Umbilical cord (tissue), 2 donors: Measurements from ENCODE around the gene PLPP4. TPM values are rescaled to one million over a fixed set of nuclear protein-coding genes. Genes with fewer than 3 reads are reported as not detected.

ENCODE experiments used
- DNase-seq: peaks from one replicate; pipeline ENCODE4 v3.0.0-alpha.2; 2015; ENCODE audit warnings: low spot score
- total RNA-seq: library from RNA; depleted of rRNA; stranded (reverse); fragments of >200 nt; gene quantifications from one replicate; pipeline ENCODE4 v1.2.3, GENCODE V29; 2014; ENCODE audit warnings: low replicate concordance; ENCODE audit not compliant: insufficient read depth

PLPP4 gene
- total RNA-seq, 1 donor from 2014 or later: 1.9 TPM

- no peak for DNase-seq
Measured at GRCh38 chr10:120575411-120575810, 118.4 kb downstream of the PLPP4 start.

- DNase-seq: no peak
Measured at GRCh38 chr10:120578134-120578533, 121.1 kb downstream of the PLPP4 start.

- DNase-seq: no peak
Measured at GRCh38 chr10:120578890-120579289, 121.9 kb downstream of the PLPP4 start.

GRCh38 chr10:120580918-120581895 lies 124.2 kb downstream of the PLPP4 start:
- no peak for DNase-seq

GRCh38 chr10:120582753-120583152 lies 125.7 kb downstream of the PLPP4 start:
- no peak for DNase-seq

- DNase-seq: no peak
Measured at GRCh38 chr10:120583424-120584108, 126.5 kb downstream of the PLPP4 start.

- DNase-seq: no peak
Measured at GRCh38 chr10:120584786-120585185, 127.8 kb downstream of the PLPP4 start.

GRCh38 chr10:120586471-120586872 lies 129.4 kb downstream of the PLPP4 start:
- DNase-seq: no peak

GRCh38 chr10:120587061-120587460 lies 130.0 kb downstream of the PLPP4 start:
- no peak for DNase-seq

GRCh38 chr10:120588311-120588710 lies 131.3 kb downstream of the PLPP4 start:
- no peak for DNase-seq

GRCh38 chr10:120593693-120594092 lies 136.7 kb downstream of the PLPP4 start:
- peak; percentile 5 for DNase-seq

- DNase-seq: no peak
Measured at GRCh38 chr10:120597902-120598301, 140.9 kb downstream of the PLPP4 start.

GRCh38 chr10:120598386-120598785 lies 141.4 kb downstream of the PLPP4 start:
- no peak for DNase-seq

GRCh38 chr10:120599200-120599724 lies 142.2 kb downstream of the PLPP4 start:
- no peak for DNase-seq

GRCh38 chr10:120600871-120601649 lies 144.0 kb downstream of the PLPP4 start:
- DNase-seq: no peak

GRCh38 chr10:120601999-120602398 lies 145.0 kb downstream of the PLPP4 start:
- DNase-seq: no peak

- no peak for DNase-seq
Measured at GRCh38 chr10:120605410-120605809, 148.4 kb downstream of the PLPP4 start.

- no peak for DNase-seq
Measured at GRCh38 chr10:120606051-120606764, 149.2 kb downstream of the PLPP4 start.

- no peak for DNase-seq
Measured at GRCh38 chr10:120607016-120607709, 150.1 kb downstream of the PLPP4 start.
